ENCODE measurements around the gene IGFN1. TPM values are rescaled to one million over a fixed set of nuclear protein-coding genes. Genes with fewer than 3 reads are reported as not detected.

The IGFN1 gene
- total and polyA plus RNA-seq, 4 donors: 0.03 to 0.14 (median 0.08) TPM; not detected in 1

- Histone ChIP-seq H3K9me3 (ENCODE audit: control insufficient read depth in 4 of 4, low read length in 3 of 4) (no peaks in the 10 kb centered on the region), H3K36me3 (ENCODE audit: control insufficient read depth in 4 of 4, insufficient read depth in 3 of 4, low read depth in 1 of 4, low read length in 3 of 4) (no peaks in the 10 kb centered on the region), H3K4me1 (ENCODE audit: control insufficient read depth in 4 of 4, insufficient read depth in 4 of 4, low read length in 3 of 4) (peaks cover 0 to 2% (median 0%) of the 10 kb centered on the region in 4 donors), H3K4me3 (ENCODE audit: low read depth in 1 of 3, low read length in 3 of 3) (no peak overlapping the region), H3K27me3 (ENCODE audit: control insufficient read depth in 4 of 4, insufficient read depth in 4 of 4, low read length in 3 of 4) (peaks cover 2 to 3% (median 3%) of the 10 kb centered on the region in 4 donors), H3K27ac (ENCODE audit: low read depth in 1 of 2, low read length in 2 of 2) (no peak overlapping the region), H3K9ac (ENCODE audit: low read depth in 1 of 2, low read length in 2 of 2) (no peak overlapping the region)
- WGBS: 9% methylated on average over 28 of the region's 28 CpGs
- TF ChIP-seq FOXA2 (IDR thresholded peaks at IDR 0.05) (no peak), SP1 (IDR thresholded peaks at IDR 0.05) (no peak), HNF4A (conservative IDR thresholded peaks at IDR 0.05) (no peak), MAX (IDR thresholded peaks at IDR 0.05) (no peak), YY1 (IDR thresholded peaks at IDR 0.05) (no peak), HNF4G (IDR thresholded peaks at IDR 0.05) (no peak), RXRA (IDR thresholded peaks at IDR 0.05) (no peak), FOXA1 (IDR thresholded peaks at IDR 0.05) (no peak), EGR1 (IDR thresholded peaks at IDR 0.05; ENCODE audit: low read depth in 2 of 2) (no peak), NR2F2 (IDR thresholded peaks at IDR 0.05) (no peak), RAD21 (IDR thresholded peaks at IDR 0.05) (no peak), REST (IDR thresholded peaks at IDR 0.05) (no peak), GABPA (IDR thresholded peaks at IDR 0.05 in 1 of 2, conservative IDR thresholded peaks at IDR 0.05 in 1 of 2) (no peak), ZBTB33 (IDR thresholded peaks at IDR 0.05) (no peak)
- TF ChIP-seq, protein P1, sequence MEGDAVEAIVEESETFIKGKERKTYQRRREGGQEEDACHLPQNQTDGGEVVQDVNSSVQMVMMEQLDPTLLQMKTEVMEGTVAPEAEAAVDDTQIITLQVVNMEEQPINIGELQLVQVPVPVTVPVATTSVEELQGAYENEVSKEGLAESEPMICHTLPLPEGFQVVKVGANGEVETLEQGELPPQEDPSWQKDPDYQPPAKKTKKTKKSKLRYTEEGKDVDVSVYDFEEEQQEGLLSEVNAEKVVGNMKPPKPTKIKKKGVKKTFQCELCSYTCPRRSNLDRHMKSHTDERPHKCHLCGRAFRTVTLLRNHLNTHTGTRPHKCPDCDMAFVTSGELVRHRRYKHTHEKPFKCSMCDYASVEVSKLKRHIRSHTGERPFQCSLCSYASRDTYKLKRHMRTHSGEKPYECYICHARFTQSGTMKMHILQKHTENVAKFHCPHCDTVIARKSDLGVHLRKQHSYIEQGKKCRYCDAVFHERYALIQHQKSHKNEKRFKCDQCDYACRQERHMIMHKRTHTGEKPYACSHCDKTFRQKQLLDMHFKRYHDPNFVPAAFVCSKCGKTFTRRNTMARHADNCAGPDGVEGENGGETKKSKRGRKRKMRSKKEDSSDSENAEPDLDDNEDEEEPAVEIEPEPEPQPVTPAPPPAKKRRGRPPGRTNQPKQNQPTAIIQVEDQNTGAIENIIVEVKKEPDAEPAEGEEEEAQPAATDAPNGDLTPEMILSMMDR (IDR thresholded peaks at IDR 0.05; ENCODE audit: low read depth, low read length, missing input control): no peak
- TF ChIP-seq, protein P2, sequence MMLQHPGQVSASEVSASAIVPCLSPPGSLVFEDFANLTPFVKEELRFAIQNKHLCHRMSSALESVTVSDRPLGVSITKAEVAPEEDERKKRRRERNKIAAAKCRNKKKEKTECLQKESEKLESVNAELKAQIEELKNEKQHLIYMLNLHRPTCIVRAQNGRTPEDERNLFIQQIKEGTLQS (IDR thresholded peaks at IDR 0.05): no peak
- DNase-seq (ENCODE audit: low spot score): no peak
Observed at GRCh38 chr1:201259476-201260235, 69.0 kb downstream of the IGFN1 start.
